Measurements from ENCODE around the gene TBC1D22A. TPM values are rescaled to one million over a fixed set of nuclear protein-coding genes. Genes with fewer than 3 reads are reported as not detected.

Gene TBC1D22A
- total and polyA plus RNA-seq, 11 donors = 9.4 to 30.7 (median 18.6) TPM

DNA sequence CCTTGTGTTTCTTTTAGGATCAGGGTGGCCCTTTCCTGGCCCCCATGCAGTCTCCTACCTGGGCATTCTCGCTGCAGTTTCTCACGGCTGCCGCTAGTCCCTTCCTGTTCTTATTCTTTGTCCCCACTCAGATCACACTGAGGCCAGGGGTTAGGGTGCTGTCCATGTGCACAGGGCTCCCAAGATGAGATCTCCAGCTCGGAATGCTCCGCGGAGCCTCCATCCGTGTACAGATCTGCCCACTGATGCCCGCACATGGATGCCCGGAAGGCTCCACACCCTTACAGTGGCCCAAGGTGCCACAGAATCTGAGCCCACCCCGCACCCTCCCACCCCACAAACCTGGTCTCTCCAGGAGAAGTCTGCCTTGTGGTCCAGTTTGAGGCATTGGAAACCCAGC, 457.3 kb downstream of the TBC1D22A start:
- intact Hi-C loops (cut with DNase I) = no loop called here
- Histone ChIP-seq H3K27me3 (peaks cover 0 to 6% (median 0%) of the 10 kb centered on the region in 9 donors), H3K36me3 (no peaks in the 10 kb centered on the region), H3K4me1 (no peaks in the 10 kb centered on the region), H3K4me3 (no peak overlapping the region), H3K27ac (no peak overlapping the region), H3K9me3 (peaks cover 0 to 6% (median 0%) of the 10 kb centered on the region in 12 donors)
- TF ChIP-seq, protein P1, sequence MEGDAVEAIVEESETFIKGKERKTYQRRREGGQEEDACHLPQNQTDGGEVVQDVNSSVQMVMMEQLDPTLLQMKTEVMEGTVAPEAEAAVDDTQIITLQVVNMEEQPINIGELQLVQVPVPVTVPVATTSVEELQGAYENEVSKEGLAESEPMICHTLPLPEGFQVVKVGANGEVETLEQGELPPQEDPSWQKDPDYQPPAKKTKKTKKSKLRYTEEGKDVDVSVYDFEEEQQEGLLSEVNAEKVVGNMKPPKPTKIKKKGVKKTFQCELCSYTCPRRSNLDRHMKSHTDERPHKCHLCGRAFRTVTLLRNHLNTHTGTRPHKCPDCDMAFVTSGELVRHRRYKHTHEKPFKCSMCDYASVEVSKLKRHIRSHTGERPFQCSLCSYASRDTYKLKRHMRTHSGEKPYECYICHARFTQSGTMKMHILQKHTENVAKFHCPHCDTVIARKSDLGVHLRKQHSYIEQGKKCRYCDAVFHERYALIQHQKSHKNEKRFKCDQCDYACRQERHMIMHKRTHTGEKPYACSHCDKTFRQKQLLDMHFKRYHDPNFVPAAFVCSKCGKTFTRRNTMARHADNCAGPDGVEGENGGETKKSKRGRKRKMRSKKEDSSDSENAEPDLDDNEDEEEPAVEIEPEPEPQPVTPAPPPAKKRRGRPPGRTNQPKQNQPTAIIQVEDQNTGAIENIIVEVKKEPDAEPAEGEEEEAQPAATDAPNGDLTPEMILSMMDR (IDR thresholded peaks at IDR 0.05) = no peak
- no peak for TF ChIP-seq POLR2A (IDR thresholded peaks at IDR 0.05)
- no peak for DNase-seq
- ATAC-seq = no peak
- 86 to 97% (median 88%) methylated on average over 10 of the region's 10 CpGs for WGBS, 4 donors

DNA sequence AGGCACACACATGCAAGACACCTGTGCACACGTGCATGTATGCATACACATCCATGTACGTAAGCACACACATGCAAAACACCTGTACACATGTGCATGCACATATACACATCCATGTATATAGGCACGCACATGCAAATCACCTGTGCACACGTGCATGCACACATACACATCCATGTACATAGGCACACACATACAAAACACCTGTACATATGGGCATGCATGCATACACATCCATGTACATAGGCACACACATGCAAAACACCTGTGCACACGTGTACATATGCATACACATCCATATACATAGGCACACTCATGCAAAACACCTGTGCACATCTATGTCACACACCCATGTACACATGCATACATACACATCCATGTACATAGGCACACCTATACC, 458.3 kb downstream of the TBC1D22A start:
- Histone ChIP-seq H3K27ac (no peak overlapping the region), H3K36me3 (no peaks in the 10 kb centered on the region), H3K4me1 (no peaks in the 10 kb centered on the region), H3K27me3 (peaks cover 0 to 6% (median 0%) of the 10 kb centered on the region in 9 donors), H3K9me3 (peaks cover 0 to 6% (median 0%) of the 10 kb centered on the region in 12 donors), H3K4me3 (no peak overlapping the region)
- WGBS, 4 donors = 77 to 86% (median 78%) methylated on average over 5 of the region's 5 CpGs
- ATAC-seq (no peak), DNase-seq (no peak)
- no peak for TF ChIP-seq POLR2A (IDR thresholded peaks at IDR 0.05)
- TF ChIP-seq, protein P1 (IDR thresholded peaks at IDR 0.05) = no peak
- intact Hi-C loops (cut with DNase I) = no loop called here

DNA sequence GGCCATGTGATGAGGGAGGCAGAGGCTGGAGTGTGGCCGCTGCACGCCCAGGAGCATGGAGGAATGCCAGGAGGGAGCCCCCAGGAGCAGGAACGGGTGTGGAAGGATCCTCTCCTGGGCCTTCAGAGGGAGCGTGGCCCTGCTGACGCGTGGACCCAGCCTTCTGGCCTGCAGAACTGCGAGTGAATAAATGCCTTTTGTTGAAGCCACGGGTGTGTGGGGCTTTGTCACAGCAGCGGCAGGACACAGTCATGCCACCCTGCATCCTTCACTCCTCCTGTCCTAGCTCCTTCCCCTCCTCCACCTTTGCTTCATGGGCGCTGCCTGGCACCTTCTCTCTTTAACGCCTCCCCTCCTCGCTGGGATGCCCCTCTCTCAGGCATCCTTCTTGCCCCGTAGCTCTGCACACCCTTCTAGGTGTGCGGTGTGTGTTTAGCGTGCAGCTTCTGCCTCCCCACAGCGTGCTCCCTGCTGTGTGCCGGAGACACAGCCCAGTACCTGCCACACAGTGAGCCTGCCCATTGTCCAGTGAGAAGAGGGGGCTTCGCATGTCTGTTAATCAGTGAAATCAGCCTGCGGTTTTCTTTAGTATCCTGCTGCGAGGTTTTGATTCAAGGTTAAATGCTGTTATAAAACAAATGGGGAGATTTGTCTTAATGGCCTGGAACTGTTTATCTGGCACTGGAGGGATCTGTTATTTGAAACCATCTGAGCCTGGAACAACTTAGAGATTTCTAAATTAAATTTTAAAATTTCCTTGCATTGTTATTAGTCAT, 459.6 kb downstream of the TBC1D22A start:
- no peaks in the 10 kb centered on the region for H3K36me3 ChIP-seq
- no peak overlapping the region for H3K4me3 ChIP-seq
- ATAC-seq (no peak), DNase-seq (no peak)
- H3K9me3 ChIP-seq = peaks cover 0 to 6% (median 0%) of the 10 kb centered on the region in 12 donors
- peaks cover 0 to 10% (median 0%) of the 10 kb centered on the region in 9 donors for H3K27me3 ChIP-seq
- 81 to 86% (median 83%) methylated on average over 20 of the region's 20 CpGs for WGBS, 4 donors
- no peaks in the 10 kb centered on the region for H3K4me1 ChIP-seq
- no peak overlapping the region for H3K27ac ChIP-seq
- intact Hi-C loops (cut with DNase I) = no loop called here
- TF ChIP-seq, protein P1 (IDR thresholded peaks at IDR 0.05) = no peak
- TF ChIP-seq POLR2A (IDR thresholded peaks at IDR 0.05) = no peak

Other genes with a start within 250 kb of the TBC1D22A start
- gene CELSR1, start 225.0 kb upstream of the TBC1D22A start, total RNA-seq = 10 to 100 TPM in 7 of 9 donors, 1 to 10 TPM in 2; 8.1 to 15.8 (median 12.6) TPM
- 1 to 10 TPM; 5.9 to 6.9 TPM for gene CELSR1, start 225.0 kb upstream of the TBC1D22A start, polyA plus RNA-seq
- 100 to 1,000 TPM in 2 of 9 donors, 10 to 100 TPM in 7; 31.2 to 122 (median 72.5) TPM for gene GRAMD4, start 142.3 kb upstream of the TBC1D22A start, total RNA-seq
- 10 to 100 TPM; 22.4 to 53.2 TPM for gene GRAMD4, start 142.3 kb upstream of the TBC1D22A start, polyA plus RNA-seq
- 100 to 1,000 TPM in 1 of 9 donors, 10 to 100 TPM in 8; 52.6 to 125 (median 72.3) TPM for gene CERK, start 24.4 kb upstream of the TBC1D22A start, total RNA-seq
- 100 to 1,000 TPM in 1 of 2 donors, 10 to 100 TPM in 1; 17.8 to 114 TPM for gene CERK, start 24.4 kb upstream of the TBC1D22A start, polyA plus RNA-seq

All from heart left ventricle (tissue), 16 donors.